AG09319 (cell line): ENCODE measurements around the gene GARIN1A.
"Not testable (repeated sequence)": the region's sequence is repeated elsewhere in the genome, so short reads cannot be mapped to it uniquely, and the experiment has no call there.

Experiments used
- DNase-seq: peaks from one replicate; pipeline ENCODE4 v3.0.0-alpha.2; 2010; ENCODE audit warnings: low read depth; ENCODE audit errors: extremely low read depth
- CTCF ChIP-seq: IDR thresholded peaks from 2 replicates; pipeline ENCODE4 v1.5.1; 2011; ENCODE audit warnings: low read depth, mild to moderate bottlenecking, inconsistent platforms, low read length, moderate library complexity

The GARIN1A gene

GRCh38 chr7:128662091-128662490, 10.0 kb upstream of the GARIN1A start:
- TF ChIP-seq CTCF = no peak
- DNase-seq = no peak

GRCh38 chr7:128663223-128663622, 8.9 kb upstream of the GARIN1A start:
- DNase-seq = not testable (repeated sequence)

- TF ChIP-seq CTCF = no peak
- no peak for DNase-seq
Observed at GRCh38 chr7:128665057-128665456, 7.0 kb upstream of the GARIN1A start.

GRCh38 chr7:128666200-128666599, 5.9 kb upstream of the GARIN1A start:
- no peak for DNase-seq
- TF ChIP-seq CTCF = peak; percentile 8

GRCh38 chr7:128672927-128673517, 930 bp downstream of the GARIN1A start:
- peak; percentile 60 for TF ChIP-seq CTCF
- no peak for DNase-seq

- no peak for TF ChIP-seq CTCF
- no peak for DNase-seq
Observed at GRCh38 chr7:128673571-128673970, 1.5 kb downstream of the GARIN1A start.

GRCh38 chr7:128676665-128677064, 4.6 kb downstream of the GARIN1A start:
- TF ChIP-seq CTCF = no peak
- no peak for DNase-seq

GRCh38 chr7:128679920-128680319, 7.8 kb downstream of the GARIN1A start:
- no peak for TF ChIP-seq CTCF
- no peak for DNase-seq
